Measurements from ENCODE around the gene SEMA3D.

Gene SEMA3D

DNA sequence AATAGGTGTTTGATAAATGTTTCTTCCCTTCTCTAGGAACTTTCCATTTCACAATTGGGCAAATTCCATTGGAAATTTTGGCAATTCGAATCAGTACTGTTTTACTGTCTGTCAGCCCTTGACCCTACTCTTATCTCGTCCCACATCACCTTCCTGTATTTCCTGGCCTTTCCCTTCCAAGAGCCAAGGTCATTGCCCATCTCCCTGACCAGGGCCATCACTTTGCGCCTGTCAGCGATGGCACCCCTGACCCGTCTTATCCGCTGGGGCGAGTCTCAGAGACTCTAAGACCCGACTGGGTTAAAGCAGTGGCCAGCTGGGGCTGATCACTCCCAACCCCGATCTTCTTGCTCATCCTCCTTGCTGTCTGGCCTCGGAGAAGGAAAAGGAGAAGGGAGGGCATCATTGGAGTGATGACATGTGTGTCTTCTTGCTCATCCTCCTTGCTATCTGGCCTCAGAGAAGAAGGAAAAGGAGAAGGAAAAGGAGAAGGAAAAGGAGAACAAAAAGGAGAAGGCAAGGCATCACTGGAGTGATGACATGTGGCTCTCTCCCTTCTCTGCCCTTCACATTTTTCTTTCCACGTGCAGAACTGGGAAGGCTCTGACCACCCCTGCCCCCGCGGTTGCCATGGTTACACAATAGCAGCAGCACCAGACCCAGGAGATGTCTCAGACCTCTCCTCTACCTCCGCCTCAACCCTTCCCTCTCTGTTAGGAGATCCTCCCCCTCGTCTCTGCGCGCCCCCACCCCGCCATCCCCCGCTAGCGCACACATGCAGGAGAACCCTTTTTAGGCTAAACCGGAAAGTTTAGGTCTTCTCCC is 2.0 kb downstream of the SEMA3D start:
- no peak for DNase-seq (ENCODE audit: low read depth in 2 of 2, low spot score in 1 of 2)

DNA sequence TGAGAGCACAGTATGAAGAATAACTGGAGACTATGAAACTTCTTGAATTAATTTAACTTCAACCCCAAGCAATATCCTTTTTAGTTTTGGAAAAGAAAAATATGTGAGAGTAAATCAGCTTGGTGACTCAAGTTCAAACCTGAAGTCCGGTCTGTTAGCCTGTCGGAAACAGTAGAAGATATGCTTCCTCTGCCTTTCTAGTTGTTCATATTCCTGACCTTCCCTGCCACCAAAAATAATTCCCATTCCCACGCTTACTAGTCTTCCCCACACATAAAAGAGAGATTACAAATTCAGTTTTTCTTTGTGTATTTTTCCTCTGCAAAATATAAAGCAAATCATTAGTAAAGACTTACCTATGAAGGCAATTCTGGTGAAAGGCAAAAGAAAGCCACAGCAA is 3.6 kb downstream of the SEMA3D start:
- no peak for DNase-seq (ENCODE audit: low read depth in 2 of 2, low spot score in 1 of 2)

DNA sequence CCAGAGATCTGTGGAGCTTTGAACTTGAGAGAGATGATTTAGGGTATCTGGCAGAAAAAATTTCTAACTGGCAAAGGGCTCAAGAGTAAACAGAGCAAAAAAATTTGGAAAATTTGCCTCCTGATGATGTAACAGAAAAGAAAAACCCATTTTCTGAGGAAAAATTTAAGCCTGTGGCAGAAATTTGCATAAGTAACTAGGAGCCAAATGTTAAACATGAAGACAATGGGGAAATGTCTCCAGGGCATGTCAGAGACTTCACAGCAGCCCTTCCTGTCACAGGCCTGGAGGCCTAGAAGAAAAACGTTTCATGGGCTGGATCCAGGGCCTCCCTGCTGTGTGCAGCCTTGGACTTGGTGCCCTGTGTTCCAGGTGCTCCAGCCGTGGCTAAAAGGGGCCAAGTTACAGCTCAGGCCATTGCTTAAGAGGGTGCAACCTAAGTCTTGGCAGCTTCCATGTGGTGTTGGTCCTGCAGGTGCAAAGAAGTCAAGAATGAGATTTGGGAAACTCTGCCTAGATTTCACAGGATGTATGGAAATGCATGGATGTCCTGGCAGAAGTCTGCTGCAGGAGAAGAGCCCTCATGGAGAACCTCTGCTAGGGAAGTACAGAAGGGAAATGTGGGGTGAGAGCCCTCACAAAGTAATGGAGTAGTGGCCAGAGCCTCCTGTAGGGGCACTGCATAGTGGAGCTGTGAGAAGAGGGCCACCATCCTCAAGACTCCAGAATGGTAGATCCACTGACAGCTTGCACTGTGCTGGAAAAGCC is 8.1 kb downstream of the SEMA3D start:
- no peak for DNase-seq (ENCODE audit: low read depth in 2 of 2, low spot score in 1 of 2)

DNA sequence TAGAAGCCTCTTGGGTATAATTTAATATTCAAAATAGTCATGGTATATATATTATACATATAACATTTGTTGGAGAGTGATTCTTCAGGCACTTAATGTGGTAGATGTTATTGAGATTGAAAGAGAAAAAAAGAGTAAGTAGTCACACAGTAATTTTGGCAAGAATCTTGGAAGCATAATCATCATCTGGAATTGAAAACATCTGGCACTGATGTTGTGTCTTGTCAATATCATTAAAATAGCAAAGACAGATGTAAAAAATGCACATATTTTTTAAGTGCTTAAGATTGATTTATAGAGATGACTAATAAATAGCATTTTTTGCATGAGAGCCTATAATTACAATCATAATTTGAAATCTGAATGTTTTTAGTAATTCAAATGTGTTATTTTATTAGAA is 9.5 kb downstream of the SEMA3D start:
- no peak for DNase-seq (ENCODE audit: low read depth in 2 of 2, low spot score in 1 of 2)

DNA sequence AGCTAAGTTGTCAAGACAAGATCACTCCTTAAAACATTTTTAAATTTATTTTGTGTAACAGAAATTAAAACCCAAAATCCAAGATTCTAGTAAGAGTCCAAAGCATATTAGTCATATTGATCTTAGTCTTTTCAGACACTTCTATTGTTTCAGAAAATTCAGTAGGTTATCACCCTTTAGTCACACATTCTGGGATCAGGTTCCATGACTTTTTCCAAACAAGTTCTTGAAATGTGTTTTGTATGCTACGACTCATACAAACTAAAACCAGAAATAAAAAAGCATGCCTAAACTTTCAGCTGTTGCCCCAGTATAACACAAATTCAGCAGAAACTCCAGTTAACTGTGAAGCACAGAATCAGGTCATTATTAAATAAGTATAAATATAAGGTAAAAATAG is 10.7 kb downstream of the SEMA3D start:
- DNase-seq (ENCODE audit: low read depth in 2 of 2, low spot score in 1 of 2), result no peak

DNA sequence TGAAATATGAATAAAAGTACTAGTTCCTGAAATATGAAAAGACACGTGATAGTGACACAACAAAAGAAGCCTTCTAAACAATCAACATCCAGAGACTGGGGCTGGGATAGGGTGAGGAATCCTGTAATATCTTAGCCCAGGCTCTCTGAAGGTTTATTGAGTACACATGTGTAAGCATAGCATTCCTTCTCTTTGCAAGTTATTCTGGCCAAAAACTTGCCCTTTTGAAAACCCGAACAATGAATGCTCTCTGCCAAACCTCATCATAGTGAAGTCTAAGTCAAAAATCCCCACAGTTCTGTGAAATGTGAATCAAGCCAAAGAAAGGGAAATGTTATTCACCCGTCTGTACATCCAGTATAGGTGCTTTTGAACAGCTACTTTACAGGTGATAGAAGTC is 11.6 kb downstream of the SEMA3D start:
- no peak for DNase-seq (ENCODE audit: low read depth in 2 of 2, low spot score in 1 of 2)

DNA sequence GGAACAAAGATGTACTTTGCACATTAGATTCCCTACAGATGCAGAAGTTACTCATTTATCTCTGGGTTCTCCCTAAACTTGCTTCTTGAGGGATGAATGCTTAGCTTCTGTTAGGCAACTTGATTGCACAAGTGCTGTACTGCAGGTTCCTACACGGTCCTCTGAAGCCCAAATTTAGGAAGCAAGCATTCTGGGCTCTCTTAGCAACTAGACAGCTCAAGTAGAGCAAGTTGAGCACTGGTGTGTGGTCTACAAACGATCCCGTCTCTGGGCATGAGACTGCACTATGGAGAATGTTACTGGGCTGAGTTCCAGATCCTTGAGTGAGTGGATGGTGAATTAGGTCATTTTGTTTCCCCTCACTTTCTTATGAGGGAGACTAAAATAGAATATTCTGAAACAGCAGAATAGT is 14.3 kb downstream of the SEMA3D start:
- DNase-seq (ENCODE audit: low read depth in 2 of 2, low spot score in 1 of 2), result no peak

DNA sequence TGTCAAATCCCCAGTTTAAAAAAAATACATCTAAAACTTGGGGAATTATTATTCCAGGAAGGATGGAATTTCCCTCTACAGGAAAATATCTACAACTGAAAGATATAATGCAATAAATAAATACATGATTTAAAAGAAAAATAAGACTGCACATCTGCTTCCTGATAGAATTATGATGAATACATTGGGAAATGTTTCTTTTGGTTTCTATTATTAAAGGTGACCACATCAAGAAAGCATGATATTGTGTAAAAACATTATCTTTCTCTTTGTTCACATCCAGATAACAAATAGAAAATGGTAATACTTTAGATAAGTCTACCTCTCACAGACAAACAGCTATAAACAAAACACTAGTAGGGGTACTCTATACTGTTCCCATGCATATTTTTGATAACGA is 19.2 kb downstream of the SEMA3D start:
- DNase-seq (ENCODE audit: low read depth in 2 of 2, low spot score in 1 of 2), result no peak

DNA sequence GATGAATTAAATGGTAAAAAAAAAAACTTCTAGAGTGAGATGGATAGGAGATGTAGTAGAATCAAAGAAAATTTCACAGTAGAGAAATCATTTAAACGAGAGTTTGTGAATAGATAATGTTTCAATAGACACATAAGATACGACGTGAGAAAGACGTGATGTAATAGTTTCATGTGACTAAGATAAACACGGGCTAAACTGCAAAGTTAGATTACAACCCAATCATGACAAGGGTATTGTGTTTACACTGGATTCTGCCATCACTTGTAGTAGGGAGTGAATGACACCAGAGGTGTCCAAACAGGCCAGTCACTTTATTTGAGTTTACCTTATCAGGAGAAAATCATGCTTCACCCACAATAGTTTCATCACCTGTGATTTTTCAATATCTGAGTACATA is 21.6 kb downstream of the SEMA3D start:
- no peak for DNase-seq (ENCODE audit: low read depth in 2 of 2, low spot score in 1 of 2)

DNA sequence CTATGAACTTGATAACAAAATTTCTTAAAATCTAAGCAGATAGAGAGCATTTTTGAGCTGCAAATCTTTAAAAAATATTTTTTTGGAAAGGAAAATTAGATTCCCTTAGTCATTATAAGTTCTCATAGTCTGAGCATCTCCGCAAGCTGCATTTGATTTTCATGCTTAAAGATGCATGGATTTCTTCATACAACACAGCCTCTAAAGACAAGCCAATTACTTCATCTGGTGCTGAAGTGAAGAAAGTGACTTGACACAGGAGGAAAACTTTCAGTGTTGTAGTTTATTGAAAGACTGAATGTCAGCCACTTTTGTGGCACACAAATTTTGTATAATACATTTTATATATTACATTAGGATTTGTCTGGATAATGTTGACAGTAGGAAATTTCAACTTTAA is 22.5 kb downstream of the SEMA3D start:
- DNase-seq (ENCODE audit: low read depth in 2 of 2, low spot score in 1 of 2), result no peak

DNA sequence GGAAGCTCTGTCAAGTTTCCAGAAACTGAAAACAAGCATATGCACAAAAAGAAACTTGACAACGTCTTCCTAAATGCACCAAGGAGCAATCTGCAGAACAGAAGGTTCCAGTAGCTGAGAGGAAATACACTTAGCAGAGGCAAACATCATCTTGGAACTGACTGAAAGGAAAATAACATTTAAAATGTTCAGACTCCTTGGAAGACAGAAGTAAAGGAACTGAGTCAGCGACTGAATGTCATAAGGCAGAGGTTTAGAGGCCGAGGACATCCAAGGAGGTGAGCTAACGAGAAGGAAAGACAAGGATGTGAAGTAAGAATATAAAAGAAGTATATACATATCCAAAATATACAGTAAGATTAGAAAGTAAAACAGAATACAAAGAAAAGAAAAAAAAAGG is 24.1 kb downstream of the SEMA3D start:
- no peak for DNase-seq (ENCODE audit: low read depth in 2 of 2, low spot score in 1 of 2)

DNA sequence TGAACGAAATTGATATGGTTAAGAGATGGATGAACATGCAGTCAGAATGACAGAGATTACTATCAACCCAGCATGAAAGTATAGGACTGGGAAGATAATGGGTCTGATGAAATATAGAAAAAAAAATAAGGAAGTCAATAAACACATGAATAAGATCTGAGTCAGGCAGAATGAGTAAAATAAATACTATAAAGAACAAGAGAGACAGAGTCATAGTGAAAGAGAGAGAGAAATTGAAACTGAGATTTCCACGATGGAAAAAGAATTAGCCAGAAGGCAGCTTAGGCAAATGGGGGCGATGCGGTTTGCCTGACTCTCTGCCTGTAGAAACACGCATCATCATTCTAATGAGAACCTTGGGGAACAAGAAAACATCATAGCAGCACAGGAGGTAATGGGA is 26.6 kb downstream of the SEMA3D start:
- no peak for DNase-seq (ENCODE audit: low read depth in 2 of 2, low spot score in 1 of 2)

DNA sequence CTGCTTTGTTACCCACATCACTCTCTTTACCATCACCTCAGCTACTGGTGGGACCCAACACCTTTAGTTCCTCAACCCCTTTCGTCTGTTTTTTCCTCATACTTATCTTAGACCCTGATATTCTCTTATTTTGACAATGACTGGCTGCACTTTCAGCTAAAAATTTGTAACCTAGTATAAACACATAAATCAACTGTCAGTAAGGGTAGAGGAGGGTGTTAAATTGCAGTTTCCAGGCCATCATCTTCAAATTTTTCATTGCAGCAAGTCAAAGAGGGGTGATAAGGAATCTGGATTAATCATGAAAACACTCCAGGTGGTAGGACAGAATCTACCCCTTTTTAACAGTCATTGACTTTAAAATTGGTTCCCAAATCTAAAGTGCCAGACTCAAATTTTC is 27.9 kb downstream of the SEMA3D start:
- DNase-seq (ENCODE audit: low read depth in 2 of 2, low spot score in 1 of 2), result no peak

DNA sequence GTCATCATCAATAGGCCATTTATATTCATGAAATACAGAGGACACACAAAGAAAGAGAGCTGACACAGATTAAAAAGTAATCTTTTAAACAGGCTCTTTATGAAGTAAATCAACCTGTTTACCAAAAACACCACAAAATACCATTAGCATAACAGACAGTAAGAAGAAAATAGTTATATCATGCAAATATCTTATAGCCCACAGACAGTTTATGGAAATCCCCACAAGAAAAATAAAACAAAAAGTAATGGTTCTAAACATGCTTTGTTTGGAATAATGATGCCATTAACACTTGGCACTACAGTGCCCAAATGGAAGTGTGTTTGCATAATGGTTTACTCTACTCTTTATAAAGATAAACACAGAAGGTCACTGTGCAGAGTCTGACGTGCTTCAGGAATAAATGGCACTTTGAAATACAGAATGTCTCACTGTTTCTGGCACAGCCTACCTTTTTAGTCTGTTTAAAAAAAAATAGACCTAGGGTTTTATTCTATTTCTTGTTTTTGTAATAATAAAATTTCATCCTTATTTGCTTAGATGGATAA is 30.1 kb downstream of the SEMA3D start:
- DNase-seq (ENCODE audit: low read depth in 2 of 2, low spot score in 1 of 2), result no peak

DNA sequence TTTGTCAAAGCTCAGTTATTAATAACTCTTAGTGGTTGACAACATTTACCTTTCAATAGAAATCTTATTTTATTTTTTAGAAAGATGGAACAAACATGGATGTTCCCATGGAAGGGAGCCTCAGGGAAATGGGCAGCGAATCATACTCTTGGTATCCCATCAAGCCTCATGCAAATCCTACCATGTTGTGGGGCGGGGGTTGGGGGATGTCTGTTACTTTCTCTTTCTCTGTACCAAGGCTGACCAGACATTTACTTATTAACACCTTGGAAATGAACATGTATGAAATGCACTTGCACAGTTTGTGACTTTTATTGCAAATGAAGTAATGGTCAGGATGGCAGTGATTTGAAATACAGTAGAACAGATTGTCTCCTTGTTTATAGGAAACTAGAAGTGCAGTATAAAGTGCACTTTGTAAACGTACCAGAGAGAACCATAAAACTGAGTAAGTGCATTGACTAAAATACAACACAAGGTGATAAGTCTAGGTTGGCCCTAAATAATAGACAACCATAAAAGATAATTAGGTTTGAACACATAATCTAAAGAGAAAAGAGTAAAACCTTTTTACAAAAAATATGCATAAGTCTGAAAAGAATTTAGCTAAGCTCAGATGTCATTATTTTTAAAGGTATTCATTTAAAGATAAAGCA is 32.4 kb downstream of the SEMA3D start:
- DNase-seq (ENCODE audit: low read depth in 2 of 2, low spot score in 1 of 2), result no peak

DNA sequence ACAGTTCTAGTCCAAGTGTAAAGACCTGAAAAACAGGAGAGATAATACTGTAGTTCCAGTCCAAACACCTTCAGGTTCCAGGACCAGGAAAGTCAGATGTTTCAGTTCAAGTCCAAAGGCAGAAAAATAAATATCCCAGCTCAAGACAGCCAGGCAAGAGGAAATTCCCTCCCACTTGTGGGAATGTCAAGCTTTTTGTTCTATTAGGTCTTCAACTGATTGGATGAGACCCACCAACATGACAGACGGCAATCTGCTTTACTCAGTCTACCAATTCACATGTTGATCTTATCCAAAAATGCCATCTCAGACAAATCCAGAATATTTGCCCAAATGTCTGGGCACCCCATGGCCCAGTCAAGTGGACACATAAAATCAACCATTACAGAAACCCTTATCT is 33.1 kb downstream of the SEMA3D start:
- DNase-seq (ENCODE audit: low read depth in 2 of 2, low spot score in 1 of 2), result no peak

DNA sequence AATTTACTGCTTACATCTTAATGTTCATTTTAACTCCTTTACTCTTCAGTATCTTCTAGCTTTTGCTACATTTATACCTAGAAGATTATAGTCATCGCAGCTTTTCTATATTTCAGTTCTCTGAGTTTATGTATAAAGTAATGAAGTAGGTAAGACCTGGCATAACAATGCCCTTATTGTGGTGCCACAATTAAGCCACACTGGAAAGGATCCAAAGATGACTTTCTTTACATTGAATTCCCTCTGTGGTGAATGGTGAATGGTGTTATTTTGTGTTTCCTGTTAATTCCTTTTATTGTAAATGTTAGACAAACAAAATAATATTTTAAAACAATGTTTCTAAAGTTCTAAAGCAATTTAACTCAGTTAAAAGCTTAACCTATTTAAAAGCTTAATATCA is 36.2 kb downstream of the SEMA3D start:
- DNase-seq (ENCODE audit: low read depth in 2 of 2, low spot score in 1 of 2), result no peak

DNA sequence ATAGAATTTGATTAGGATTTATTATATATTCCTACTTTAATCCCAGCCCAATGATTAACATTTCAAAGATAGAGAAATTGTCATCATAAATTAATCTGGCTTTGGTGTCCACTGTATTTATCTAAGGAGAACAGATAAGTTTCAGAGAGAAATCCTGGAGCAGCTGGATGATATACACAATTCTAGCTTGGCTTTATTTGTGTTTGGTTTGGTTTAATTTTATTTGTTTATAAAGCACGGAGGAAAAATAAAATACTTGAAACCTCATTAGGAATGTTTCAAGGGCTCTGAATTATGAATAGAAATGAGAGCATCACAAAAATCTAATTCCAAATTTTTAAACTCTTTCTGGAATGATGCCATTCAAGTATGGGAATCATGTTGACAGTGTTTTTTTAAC is 42.1 kb downstream of the SEMA3D start:
- no peak for DNase-seq (ENCODE audit: low read depth in 2 of 2, low spot score in 1 of 2)

DNA sequence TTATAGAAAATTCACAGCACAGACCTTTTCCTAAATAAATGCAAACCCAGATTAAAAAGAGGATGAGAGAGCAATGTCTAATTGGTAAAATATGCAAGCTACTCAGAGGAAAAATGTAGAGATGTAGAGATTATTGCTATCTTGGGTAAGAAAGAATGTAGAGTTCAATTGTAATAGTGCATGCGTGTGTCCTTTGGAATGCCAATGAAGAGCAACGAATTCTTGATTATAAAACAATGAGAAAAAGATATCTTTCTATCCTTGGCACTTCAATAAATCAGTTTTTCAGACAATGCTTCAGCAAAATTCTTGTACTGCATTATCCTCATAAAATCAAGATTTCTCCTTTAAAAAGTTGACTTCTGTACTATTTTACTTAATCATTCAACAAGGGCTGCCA is 50.9 kb downstream of the SEMA3D start:
- DNase-seq (ENCODE audit: low read depth in 2 of 2, low spot score in 1 of 2), result no peak

DNA sequence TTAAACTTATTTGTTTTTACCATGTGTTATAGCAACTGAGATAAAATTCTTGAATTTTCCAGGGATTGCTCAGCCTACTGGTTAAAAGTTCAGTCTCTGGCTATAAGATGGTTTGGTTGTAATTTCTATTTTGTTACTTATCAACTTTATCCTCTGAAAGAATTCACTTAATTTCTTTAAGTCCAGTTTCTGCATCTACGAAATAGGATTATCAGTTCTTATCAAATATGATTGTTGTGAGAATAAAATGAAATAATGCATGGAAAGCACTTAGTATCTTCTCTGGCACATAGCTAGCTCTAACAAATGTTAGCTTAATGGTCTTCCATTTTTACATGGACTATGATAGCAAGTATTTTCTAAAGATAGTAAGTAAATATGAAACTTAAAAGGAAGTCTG is 53.3 kb downstream of the SEMA3D start:
- DNase-seq (ENCODE audit: low read depth in 2 of 2, low spot score in 1 of 2), result no peak

DNA sequence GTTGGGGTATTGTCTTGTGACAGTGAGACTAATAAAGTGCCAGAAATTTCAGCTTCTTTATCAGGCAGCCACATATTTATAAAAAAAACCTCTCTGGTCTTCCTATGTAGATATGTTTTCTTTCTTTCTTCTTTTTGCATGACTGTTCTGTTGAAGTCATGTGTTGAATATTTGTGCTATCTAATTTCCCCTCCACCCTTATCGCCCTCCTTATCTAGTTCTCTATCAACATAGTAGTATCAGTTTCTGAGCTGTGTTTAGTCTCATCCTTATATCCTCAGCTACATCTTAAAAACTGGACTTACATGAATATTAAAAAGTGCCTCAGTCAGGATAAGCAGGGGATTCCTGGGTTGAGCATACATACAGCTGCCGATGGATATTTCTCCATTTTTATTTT is 53.9 kb downstream of the SEMA3D start:
- DNase-seq (ENCODE audit: low read depth in 2 of 2, low spot score in 1 of 2), result no peak

DNA sequence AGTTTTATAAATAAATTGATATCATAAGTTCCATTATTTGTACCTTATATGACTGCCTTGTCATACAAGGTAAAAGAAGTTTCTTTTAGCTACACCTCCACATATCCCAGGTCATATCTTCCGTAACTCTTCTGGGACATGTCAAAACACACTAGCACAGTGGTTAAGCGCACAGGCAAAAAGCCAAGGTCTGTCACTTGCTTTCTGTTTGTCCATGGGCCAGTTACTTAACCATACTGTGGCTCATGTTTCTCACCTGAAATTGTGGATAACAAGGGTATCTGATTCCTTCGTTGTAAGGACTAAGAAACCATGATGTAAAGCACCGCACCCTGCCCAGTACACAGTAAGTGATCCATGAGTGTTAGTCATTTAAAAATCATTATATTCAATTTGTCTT is 56.2 kb downstream of the SEMA3D start:
- DNase-seq (ENCODE audit: low read depth in 2 of 2, low spot score in 1 of 2), result no peak
